NCI-H1694 treated with DMSO at 0.1 percent for 48 hours (cell line): ENCODE results near the gene RAPGEF3.
A peak's percentile ranks its signal among the peaks of the same experiment; 100 is the strongest.

Experiments
- DNase-seq: peaks from one replicate; lab custom pipeline; 2025; lab: John Stamatoyannopoulos, UW

The RAPGEF3 gene

DNA sequence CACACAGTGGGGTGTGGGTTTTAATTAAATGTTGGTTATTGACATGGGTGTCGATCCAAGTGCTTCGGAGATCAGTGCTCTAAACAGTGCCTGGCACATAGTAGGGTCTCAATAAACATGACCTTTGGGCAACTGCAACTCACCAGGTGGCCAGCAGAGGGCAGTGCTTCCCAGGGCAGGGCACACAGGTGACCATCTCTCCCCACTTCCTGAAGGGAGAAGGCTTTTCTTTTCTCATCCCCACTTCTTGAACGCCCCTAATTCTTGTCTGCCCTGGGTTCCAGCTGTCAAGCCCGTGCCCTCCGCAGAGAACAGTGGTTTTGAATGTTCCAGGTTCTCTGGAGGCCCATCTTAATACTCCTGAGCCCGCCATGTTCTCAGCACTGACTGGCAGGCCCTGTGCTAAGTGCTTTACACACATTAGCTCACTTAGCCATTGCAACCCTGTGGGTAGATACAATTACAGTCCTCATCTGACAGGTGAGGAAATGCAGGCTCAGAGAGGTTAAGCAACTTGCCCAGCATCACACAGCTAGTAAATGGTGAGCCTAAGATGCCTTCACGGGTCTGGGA lies 16.3 kb downstream of the RAPGEF3 start:
- no peak for DNase-seq

DNA sequence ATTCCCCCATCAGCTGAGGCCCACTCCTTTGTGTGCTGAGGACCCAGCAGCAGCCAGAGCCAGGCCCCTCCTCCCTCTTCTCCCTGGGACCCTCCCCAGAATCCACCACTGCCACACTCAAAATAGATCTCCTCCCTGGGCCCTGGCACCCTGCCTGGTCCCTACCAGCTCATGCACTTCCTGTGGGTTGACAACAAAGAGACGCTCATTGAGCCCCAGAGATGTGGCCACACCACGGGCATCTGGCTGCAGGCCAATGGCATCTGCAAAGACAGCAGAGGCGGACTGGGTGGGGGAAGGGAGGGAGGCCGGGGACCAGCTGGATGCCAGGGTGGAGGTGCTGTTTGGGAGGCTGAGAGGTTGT lies 17.4 kb downstream of the RAPGEF3 start:
- peak; percentile 50 for DNase-seq

DNA sequence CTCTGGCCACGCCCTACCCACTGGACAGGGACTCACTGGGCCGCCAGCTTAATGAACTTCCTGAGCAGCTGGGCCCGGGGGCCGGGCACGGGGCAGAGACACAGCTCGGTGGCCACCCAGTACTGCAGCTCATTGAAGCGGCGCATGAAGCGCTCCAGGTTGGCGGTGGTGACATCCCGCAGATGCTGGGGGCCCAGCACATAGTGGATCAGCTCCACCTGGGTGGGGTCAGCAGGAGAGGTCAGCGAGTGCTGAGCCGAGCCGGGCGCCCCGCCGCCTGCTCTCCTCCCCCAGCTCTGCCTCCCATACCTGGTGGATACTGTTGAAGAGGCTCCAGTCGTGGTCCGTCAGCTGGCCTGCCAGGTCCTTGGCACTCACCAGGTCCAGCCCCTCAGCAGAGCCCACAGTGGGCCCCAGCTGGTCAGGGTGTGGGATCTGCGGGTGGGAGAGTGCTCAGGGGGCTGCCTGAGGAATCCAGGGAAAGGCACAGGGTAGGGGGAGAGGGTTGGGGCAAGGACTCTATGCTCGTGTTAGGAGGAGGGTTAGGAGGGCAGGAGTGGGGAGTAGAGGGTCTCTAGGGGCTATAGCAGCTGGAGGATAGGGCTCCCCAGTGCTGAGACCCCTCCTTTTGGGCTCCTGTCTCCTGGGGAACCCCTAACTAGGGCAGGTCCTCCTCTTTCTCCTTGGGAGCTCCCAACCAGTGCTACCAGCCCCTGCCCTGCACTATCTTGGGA lies 17.9 kb downstream of the RAPGEF3 start:
- no peak for DNase-seq

DNA sequence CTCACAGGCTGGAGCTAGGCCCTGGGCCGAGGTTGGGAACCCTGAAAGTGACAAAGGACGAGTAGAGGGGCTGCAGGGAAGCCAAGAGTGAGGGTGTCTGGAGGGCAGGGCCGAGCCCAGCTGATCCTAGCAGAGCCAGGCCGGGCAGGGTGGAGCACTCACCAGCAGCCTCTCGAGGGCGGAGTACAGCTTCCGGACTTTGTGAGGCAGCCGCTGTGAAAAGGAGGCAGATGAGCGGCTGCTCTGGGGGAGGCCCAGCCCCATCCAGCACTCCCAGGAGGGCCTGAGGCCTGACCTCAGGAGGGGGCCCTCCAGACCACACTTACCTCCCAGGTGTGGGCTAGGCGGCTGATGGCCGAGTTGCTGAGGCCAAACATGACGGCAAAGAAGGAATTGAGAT lies 18.7 kb downstream of the RAPGEF3 start:
- DNase-seq, result no peak

DNA sequence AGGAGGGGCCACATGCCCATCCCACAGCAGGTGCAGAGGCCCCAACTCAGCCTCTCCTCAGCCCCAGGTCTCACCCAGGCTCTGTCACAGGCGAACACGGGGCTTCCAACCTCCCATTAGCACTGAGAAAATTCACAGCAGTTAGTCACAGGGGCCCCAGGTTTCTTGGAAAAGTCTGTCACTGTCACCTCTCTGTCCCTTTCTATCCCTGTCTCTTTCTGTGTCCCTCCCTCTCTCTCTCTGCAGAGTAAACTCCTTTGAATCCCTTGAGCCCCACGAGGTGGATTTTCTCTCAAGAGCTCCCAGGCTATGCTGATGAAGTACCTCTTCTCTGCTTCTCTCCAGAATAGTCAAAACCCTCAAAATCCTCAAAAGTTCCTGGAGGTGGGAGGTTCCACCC lies 19.4 kb downstream of the RAPGEF3 start:
- no peak for DNase-seq

DNA sequence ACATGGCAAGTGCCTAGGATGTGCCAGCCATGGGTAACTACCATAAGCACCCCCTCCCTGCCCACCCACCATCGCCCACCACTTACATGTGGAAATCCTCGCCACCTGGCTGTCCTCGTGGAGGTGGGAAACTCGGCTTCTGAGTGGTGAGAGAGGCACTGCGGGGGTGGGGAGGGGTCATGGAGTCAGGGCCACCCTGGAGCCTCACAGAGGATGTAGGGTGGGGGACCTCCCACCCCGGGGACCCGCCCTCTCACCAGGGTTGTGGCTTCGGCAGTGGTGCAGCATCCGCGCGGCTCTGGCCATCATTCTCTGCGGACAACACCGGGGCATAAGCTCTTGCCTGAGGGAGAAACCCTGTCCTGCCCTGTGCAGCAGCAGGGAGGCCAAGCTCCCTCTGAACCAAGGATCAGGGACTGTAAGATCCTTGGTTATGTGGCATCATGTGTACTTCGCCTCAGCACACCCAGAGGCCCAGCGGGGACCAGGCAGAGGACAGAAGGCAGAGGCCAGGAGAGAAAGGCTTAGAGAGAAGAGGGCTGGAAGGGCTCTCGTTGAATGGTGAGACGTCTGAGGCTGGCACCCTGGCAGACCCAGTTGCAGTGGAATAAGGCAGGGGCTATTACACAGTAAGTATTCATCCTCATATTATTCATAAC lies 20.6 kb downstream of the RAPGEF3 start:
- no peak for DNase-seq

DNA sequence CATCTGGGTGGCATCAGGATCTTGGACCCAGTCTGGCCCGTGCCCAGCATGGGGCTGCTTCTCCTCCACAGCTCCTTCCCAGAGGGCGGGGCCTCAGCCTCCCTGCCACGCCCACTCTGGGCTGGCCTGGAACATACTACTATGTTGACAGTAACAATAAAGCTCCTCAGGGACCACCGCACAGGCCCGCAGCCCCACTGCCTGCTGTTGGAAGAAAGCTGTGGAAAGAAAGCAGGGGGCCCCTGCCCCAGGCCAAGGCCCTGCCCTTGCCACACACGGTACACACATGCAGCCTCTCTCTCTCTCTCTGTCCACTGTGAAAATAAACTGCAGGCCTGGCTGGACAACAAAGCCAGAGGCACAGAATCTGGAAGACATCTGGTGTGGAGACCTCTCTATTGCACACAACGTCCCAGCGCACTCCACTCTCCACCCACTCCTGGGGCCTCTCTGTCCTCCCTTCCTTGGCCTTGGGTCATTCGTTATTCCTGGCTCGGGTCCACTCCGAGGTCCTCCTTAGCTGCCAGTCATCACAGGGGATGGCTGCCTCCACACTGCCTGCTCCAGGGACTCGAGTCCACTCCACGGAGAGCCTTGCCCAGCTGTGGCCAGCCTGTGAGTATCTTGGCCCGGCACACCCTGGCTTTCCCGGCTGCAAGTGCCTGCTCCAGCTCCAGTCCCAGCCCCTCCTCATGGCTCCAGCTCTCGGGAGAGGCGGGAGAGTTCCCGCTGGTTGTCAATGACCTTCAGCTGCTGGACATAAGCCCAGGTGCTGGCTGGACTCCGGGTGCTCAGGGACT lies 21.6 kb downstream of the RAPGEF3 start:
- DNase-seq, result no peak

DNA sequence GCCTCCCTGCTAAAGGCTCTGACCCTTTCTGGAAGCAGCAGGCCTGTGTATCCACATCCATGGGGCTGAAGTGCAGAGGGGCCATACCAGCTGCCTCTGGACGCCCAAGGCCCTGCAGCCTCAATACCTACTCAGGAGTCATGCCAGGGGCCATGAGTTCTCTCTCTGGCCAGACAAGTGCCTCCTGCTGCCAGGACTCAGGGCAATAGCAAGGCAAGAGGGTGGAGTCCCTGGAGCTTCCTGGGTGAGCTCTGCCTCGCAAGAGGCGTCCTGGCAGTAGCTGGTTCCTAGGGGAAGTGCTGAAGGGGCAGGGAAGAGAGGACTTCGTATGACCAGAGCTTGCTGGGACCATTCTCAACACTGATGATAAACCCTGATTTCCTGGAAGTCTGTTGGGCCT lies 22.5 kb downstream of the RAPGEF3 start:
- DNase-seq, result no peak

DNA sequence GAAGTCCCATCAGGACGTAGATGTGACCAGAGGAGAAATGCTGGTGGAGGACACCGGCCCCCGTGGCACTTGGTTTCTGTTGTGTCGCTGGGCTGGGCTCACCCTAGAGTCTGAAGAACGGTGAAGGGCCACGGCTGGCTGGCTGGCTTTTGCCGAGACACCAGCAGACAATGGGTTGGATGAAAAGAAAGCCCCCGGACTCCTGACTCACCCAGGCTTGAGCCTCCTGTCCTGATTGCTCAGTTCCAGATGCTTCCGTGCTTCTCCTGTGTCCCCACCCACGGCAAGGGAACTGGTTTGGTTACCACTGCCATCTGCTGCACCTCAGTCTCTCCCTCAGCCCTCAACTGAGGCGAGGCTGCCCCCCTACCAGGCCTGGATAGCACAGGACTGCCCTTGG lies 23.0 kb downstream of the RAPGEF3 start:
- no peak for DNase-seq

DNA sequence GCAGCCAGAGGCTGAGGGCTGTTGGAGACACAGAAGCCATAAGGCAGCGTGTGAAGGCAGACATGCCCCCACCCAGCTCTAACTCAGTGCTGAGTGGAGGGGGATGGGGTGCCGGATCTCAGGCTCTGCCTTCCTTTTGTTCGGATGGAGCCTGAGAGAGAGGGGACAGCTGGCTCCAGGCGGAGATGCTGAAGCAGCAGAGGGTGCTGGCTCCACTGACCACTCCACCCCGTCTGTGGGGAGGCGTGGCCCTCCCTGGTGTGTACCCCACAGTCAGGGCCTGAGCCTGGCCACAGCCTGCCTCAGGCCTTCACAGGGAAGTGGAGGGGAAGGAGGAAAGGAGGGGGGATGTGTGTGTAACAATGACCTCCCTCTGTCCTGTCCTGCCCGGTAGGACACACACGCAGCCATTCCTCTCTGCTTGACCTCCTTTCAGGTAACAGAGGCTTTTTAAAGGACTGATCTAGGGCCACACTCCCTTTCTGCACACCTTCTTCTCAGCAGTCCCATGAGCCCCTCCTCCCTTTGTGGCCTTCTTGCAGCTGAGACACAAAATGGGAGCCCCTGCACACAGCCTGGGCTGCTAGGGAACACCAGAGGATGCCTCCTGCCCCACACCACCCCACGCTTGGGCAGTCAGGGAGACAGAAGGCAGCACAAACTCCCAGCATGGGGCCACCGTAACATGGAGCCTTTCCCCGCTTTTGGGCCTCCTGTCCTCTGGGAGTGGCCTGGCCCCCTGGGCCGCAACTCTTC lies 23.8 kb downstream of the RAPGEF3 start:
- no peak for DNase-seq

DNA sequence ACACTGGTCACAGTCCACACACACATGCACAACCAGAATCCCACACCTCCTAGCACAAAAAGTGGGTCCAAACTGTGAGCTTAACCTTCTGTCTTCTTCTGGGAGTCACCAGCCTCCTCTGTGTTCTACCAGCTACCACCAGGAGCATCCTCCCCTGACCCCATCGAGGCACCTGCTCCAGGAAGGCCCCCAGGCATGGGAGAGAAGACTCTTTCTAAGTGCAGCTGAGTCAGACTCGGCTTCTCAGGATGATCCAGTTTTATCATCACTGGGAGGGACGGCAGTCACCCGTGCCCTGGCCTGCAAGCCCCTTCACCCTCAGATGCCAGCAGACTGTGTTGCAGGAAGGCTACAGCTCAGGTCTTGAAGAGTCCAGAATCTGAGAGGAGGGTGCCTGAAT lies 25.5 kb downstream of the RAPGEF3 start:
- DNase-seq, result no peak

DNA sequence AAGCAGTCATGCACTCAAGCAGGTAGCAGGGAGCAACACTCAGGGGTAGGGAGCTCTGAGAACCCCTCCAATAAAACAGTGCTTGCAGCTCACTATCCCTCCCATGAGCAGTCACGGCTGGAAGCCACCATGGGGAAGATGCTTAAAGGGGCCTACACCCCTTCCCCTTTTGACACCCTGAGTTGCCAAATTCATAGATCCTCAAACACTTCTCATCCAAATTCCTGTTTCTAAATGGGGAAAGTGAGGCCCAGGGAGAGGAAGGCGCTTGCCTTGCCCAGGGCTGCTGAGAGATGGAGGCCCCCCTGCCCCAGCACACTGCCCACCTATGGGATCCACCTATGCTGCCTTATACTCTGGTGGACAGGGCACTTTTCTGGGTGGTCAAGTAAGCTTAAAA lies 26.2 kb downstream of the RAPGEF3 start:
- no peak for DNase-seq

DNA sequence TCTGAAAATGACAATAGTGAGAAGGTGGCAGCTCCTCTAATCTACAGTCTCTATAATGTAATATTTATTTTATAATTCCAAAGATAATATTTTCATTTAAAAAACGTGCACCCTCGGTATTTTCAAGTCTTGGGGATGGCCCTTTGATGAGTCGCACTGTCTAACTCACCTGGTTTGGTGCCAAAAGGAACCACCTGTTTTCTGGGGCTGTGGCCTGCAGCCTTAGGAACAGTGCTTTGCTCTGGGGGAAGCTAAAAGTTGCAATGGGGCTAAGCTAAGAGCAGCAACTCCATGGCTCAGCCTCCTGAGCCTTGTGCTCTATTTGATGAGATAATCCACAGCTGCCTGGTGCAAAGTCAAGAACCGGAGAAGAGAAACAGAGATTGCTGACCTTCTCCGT lies 27.0 kb downstream of the RAPGEF3 start:
- DNase-seq, result no peak

DNA sequence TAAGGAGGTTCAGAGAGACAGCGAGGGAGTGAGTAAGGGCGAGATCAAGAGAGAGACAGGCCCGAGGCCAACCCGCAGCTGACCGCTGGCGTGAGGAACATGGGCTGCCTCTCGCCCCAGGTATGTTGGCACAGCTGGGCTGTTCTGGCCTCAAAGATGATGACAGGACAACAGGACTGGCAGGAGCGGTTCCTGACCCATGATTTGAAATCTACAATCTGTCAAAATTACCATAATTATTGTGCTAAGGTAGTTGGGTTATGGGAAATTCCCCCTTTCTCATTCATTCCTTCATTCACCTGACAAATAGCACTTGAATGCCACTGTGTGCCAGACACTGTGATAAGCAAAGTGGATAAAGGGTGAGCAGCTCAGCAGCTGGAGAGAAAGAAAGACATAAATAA lies 28.3 kb downstream of the RAPGEF3 start:
- no peak for DNase-seq

DNA sequence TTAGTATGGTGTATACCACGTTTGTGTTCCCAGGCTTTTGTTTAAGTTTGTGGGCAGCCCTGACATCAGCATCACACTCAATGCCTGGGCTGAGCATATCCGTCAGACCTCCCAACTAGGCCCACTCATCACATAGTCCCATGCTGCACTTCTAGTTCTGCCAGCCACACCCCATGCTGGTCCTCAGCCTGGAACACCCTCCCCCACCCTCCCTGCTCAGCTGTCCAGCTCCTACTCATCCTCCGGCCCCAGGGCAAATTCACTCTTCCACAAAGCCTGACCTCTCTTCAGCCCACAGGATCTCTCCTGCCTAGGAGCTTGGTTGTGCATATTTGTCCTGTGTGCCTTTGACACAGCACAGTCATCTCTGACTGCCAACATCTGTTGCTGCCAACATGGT lies 29.4 kb downstream of the RAPGEF3 start:
- no peak for DNase-seq

DNA sequence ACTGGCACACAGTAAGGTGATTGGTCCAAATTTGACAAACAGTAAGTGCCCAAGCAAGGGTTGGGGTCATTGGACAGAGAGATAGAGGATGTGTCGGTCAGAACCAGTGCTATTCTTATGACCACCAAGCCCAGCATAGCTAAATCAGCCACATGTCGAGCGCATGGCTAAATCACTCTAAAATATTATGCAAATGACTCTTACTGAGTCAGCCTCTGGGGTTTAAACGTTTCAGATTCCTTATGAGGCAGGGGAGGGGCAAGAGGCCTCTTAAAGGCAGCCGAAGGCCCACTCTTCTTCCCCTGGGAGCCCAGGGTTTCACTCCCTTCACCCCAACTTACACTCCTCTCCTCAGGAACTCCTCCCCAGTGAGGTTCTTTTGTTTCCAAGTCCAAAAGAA lies 32.8 kb downstream of the RAPGEF3 start:
- DNase-seq, result no peak

DNA sequence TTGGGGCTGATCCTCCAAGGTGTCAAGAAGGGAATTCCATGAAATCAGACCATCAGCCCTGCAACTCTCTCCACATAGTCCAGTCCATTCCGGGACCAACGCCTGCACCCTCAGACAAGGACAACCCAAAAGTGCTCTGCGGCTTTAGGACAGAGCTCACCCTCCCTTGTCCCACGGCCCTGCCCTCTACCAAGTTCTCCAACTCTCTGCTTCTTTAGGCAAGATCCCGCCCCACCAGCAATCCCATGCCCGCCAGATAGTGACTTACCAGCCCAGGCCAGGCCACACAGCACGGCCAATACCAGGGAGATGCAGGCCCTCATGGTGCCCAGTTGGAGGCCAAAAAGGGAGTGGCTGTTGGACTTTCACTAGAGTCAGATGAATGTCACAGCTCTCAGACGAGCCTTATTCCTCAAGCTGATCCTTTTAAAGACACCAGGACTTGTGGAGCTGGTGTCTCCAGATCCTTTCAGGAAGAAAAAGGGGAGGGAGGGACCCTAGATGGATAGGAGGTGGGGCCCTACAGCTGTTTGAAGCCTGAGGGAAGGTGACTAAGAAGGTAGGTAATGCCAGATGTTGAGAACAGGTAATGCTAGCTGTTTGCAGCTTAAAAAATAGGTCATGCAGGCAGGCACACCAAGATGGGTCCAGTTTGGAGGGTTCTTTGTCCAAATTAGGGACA lies 33.4 kb downstream of the RAPGEF3 start, which contains the start of gene ENDOU:
ENDOU (minus strand) TSS at position 400 of the 682 bp plus-strand sequence; CDS start at position 323, 77 bp downstream.
- DNase-seq, result no peak

DNA sequence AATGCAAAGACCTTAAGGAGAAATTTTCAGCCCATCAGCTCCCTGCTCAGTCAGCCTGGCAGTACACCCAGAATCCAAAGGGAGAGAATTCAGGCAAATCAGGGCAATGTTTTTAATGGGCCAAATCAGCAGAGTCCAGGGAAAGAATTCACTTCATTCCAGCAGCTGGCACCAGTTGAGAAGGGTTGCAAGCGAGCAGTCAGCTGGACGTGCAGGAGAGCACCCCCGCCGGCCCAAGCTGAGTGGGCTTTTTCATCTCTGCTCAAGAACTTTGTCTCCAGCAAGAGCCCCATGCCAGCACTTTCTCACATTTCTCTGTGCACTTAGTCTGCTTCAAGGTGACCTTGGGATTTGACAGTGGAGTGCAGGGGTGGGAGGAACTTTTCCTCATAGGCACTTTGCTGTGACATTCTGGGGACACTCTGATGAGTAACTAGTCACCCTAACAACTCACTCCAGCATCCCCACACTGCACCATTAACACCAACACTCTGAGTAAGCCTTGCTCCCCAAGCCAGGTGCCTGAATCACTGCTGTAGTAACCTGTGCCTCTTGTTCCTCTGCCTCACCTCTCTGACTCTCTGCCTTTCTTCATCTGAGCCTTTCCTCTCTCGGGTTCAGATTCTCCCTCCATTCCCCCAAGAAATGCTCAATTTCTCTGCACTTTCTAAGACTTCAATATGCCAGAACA lies 35.6 kb downstream of the RAPGEF3 start:
- DNase-seq, result no peak

DNA sequence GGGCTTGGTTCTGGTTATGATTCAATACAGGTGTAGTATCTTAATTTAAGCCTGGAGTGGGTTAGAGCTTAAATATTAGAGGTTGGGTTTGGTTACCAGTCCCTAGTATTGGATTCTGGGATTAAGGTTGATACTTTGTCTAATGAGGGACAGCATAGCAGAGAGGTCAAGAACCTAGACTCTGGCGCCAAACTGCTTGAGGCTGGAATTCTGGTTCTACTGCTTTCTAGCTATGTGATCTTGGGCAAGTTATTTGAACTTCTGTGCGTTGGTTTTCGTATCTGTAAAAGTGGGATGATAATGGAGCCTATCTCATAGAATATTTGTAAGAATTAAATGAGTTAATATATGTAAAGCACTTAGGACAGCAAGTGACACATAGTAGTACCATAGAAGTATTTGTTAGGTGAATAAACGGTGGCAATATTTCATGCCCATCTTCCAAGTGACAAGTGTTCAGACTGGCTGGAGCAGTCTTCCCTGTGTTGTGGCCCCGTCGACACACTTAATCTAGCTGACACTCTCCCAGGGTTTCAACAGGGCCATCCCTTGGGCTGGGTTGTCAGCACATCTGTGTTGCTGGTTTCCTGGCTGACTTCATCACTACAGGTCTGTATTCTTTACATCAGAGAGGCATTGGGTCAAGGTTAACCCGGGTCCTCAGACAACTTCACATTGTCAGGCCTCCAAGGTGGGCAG lies 36.4 kb downstream of the RAPGEF3 start:
- no peak for DNase-seq

DNA sequence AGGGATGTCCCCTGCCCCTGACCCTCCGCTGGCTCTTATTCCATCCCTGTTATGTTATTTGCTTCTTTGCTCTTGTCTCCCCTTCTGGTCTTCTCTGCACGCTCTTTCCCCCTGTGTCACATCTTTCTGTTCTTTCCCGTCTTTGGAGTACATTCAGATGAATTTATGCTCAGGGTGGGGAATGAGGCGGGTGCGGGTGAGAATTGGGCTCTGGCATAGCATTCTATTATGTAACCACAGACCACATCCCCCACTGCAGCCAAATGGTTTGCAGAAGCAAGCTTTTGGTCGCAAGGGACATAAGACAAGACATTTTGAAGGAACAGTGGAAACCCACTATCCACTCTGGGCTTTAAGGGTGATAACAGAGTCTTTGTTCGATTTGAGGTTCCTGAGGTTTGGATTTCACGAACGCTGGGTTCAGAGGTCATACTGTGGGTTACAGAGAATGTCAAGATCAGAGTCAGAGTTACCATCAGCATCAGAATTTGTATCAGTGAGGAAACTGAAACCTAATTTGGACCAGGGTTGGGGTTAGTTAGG lies 37.2 kb downstream of the RAPGEF3 start:
- no peak for DNase-seq
